ENCODE results near the gene GPX6. TPM values are rescaled to one million over a fixed set of nuclear protein-coding genes. Genes with fewer than 3 reads are reported as not detected.
"Not testable (repeated sequence)": the region's sequence is repeated elsewhere in the genome, so short reads cannot be mapped to it uniquely, and the experiment has no call there.

GPX6 gene
- total and polyA plus RNA-seq, 11 donors: not detected

GRCh38 chr6:28506807-28507475, 8.7 kb downstream of the GPX6 start:
- TF ChIP-seq CTCF (IDR thresholded peaks at IDR 0.05) (no peak), POLR2A (IDR thresholded peaks at IDR 0.05) (no peak)
- 54 to 65% (median 63%) methylated on average over 4 of the region's 4 CpGs for WGBS, 4 donors
- Histone ChIP-seq H3K27ac (no peak overlapping the region), H3K4me1 (no peaks in the 10 kb centered on the region), H3K4me3 (no peak overlapping the region), H3K9me3 (no peaks in the 10 kb centered on the region), H3K36me3 (no peaks in the 10 kb centered on the region), H3K27me3 (peaks cover 0 to 14% (median 0%) of the 10 kb centered on the region in 9 donors)
- intact Hi-C loops (cut with DNase I): no loop called here
- ATAC-seq (no peak), DNase-seq (no peak)

GRCh38 chr6:28505733-28506132, 9.9 kb downstream of the GPX6 start:
- no peak for TF ChIP-seq POLR2A (IDR thresholded peaks at IDR 0.05)
- TF ChIP-seq CTCF (IDR thresholded peaks at IDR 0.05): no peak
- no peak for ATAC-seq
- no peak overlapping the region for H3K27ac ChIP-seq
- H3K27me3 ChIP-seq: peaks cover 0 to 14% (median 3%) of the 10 kb centered on the region in 9 donors
- intact Hi-C loops (cut with DNase I): no loop called here
- WGBS, 4 donors: 77 to 81% (median 80%) methylated on average over 1 of the region's 1 CpG
- no peak overlapping the region for H3K4me3 ChIP-seq
- no peaks in the 10 kb centered on the region for H3K9me3 ChIP-seq
- H3K4me1 ChIP-seq: no peaks in the 10 kb centered on the region
- DNase-seq: no peak
- H3K36me3 ChIP-seq: no peaks in the 10 kb centered on the region

GRCh38 chr6:28502709-28503305, 12.8 kb downstream of the GPX6 start:
- WGBS, 4 donors: 61 to 72% (median 65%) methylated on average over 7 of the region's 7 CpGs
- peaks cover 0 to 16% (median 0%) of the 10 kb centered on the region in 9 donors for H3K27me3 ChIP-seq
- H3K4me3 ChIP-seq; H3K27ac ChIP-seq; intact Hi-C loops (cut with DNase I); DNase-seq; ATAC-seq; H3K4me1 ChIP-seq; H3K9me3 ChIP-seq; H3K36me3 ChIP-seq: not testable (repeated sequence)

GRCh38 chr6:28502136-28502535, 13.5 kb downstream of the GPX6 start:
- H3K9me3 ChIP-seq; H3K4me3 ChIP-seq; DNase-seq; H3K4me1 ChIP-seq; ATAC-seq; H3K36me3 ChIP-seq; H3K27ac ChIP-seq; intact Hi-C loops (cut with DNase I): not testable (repeated sequence)
- H3K27me3 ChIP-seq: peaks cover 0 to 22% (median 0%) of the 10 kb centered on the region in 9 donors
- WGBS, 4 donors: 91 to 95% (median 94%) methylated on average over 3 to 35 of the region's 35 CpGs

GRCh38 chr6:28501259-28501658, 14.3 kb downstream of the GPX6 start:
- no peaks in the 10 kb centered on the region for H3K9me3 ChIP-seq
- peaks cover 0 to 18% (median 5%) of the 10 kb centered on the region in 9 donors for H3K27me3 ChIP-seq
- no peak for DNase-seq
- H3K27ac ChIP-seq: no peak overlapping the region
- WGBS, 4 donors: 85 to 88% (median 87%) methylated on average over 6 of the region's 6 CpGs
- no peak for ATAC-seq
- TF ChIP-seq CTCF (IDR thresholded peaks at IDR 0.05) (no peak), POLR2A (IDR thresholded peaks at IDR 0.05) (no peak)
- no peak overlapping the region for H3K4me3 ChIP-seq
- intact Hi-C loops (cut with DNase I): no loop called here
- no peaks in the 10 kb centered on the region for H3K4me1 ChIP-seq
- H3K36me3 ChIP-seq: no peaks in the 10 kb centered on the region
